CD14-positive monocyte (primary cell): ENCODE measurements around the gene POGZ. TPM values are rescaled to one million over a fixed set of nuclear protein-coding genes. Genes with fewer than 3 reads are reported as not detected.
A peak's percentile ranks its signal among the peaks of the same experiment; 100 is the strongest.

ENCODE experiments used
- DNase-seq, 3 donors: peaks; one replicate each; pipeline ENCODE4 v3.0.0-alpha.2; 2011 to 2022
- H2AFZ ChIP-seq: 2 replicates; pipeline ENCODE4 v1.6.0; 2012; ENCODE audit warnings: mild to moderate bottlenecking, low read depth, low read length, inconsistent platforms; ENCODE audit not compliant: insufficient read depth, poor library complexity, severe bottlenecking
- H3K27ac ChIP-seq, 2 donors: 1 replicate in 1 of 2; 2 replicates in 1 of 2; pipeline ENCODE4 v1.5.1; 2012 to 2013; ENCODE audit warnings: low read length in 2 of 2, control low read depth in 1 of 2, inconsistent platforms in 1 of 2, low read depth in 1 of 2, mild to moderate bottlenecking in 1 of 2
- H3K27me3 ChIP-seq, 2 donors: one replicate each; pipeline versions ENCODE4 v1.6.0 to v1.6.1; 2011 to 2013; ENCODE audit warnings: low read length in 2 of 2; ENCODE audit not compliant: control insufficient read depth in 2 of 2, insufficient read depth in 2 of 2
- H3K36me3 ChIP-seq, 2 donors: replicated peaks in 1 of 2; 1 replicate in 1 of 2; 2 replicates in 1 of 2; pipeline versions ENCODE4 v1.5.1 to v1.6.1; 2012 to 2013; ENCODE audit warnings: low read length in 2 of 2, control low read depth in 1 of 2, inconsistent platforms in 1 of 2, mild to moderate bottlenecking in 1 of 2; ENCODE audit not compliant: insufficient read depth in 2 of 2, control insufficient read depth in 1 of 2
- H3K4me1 ChIP-seq, 2 donors: 1 replicate in 1 of 2; 2 replicates in 1 of 2; pipeline versions ENCODE4 v1.5.1 to v1.6.1; 2012 to 2013; ENCODE audit warnings: low read length in 2 of 2, control low read depth in 1 of 2, inconsistent platforms in 1 of 2, mild to moderate bottlenecking in 1 of 2, moderate library complexity in 1 of 2; ENCODE audit not compliant: insufficient read depth in 2 of 2, control insufficient read depth in 1 of 2
- H3K4me2 ChIP-seq: replicated peaks from 2 replicates; pipeline ENCODE3; 2012; ENCODE audit warnings: low read length, moderate library complexity, mild to moderate bottlenecking; ENCODE audit not compliant: poor library complexity, severe bottlenecking; ENCODE audit errors: extremely low read depth
- H3K4me3 ChIP-seq, 3 experiments: fragments of 200-600 bp in 1 of 3; sonication (generic) in 1 of 3; replicated peaks in 1 of 3; 1 replicate in 2 of 3; 2 replicates in 1 of 3; pipeline ENCODE4 v1.5.1; 2011 to 2013; ENCODE audit warnings: low read length in 3 of 3, mild to moderate bottlenecking in 3 of 3, control low read depth in 2 of 3, low read depth in 2 of 3, inconsistent platforms in 1 of 3, moderate library complexity in 1 of 3
- H3K79me2 ChIP-seq: 2 replicates; pipeline ENCODE4 v1.6.0; 2012; ENCODE audit warnings: mild to moderate bottlenecking, control low read depth, inconsistent platforms, low read length, moderate library complexity; ENCODE audit not compliant: insufficient read depth
- H3K9ac ChIP-seq: 2 replicates; pipeline ENCODE4 v1.6.0; 2017; ENCODE audit warnings: low read length, mild to moderate bottlenecking; ENCODE audit not compliant: insufficient read depth, poor library complexity, severe bottlenecking
- H3K9me3 ChIP-seq, 2 donors: replicated peaks in 1 of 2; 1 replicate in 1 of 2; 2 replicates in 1 of 2; pipeline versions ENCODE4 v1.5.1 to v1.6.1; 2012 to 2013; ENCODE audit warnings: low read length in 2 of 2, control low read depth in 1 of 2; ENCODE audit not compliant: control insufficient read depth in 1 of 2, insufficient read depth in 1 of 2
- H4K20me1 ChIP-seq: 2 replicates; pipeline ENCODE4 v1.6.0; 2012; ENCODE audit warnings: mild to moderate bottlenecking, low read length, control low read depth, moderate library complexity; ENCODE audit not compliant: insufficient read depth
- H3K27ac Mint-ChIP-seq, 7 donors: one replicate each; pipeline ENCODE4 v1.8.0; 2020; ENCODE audit warnings: mild to moderate bottlenecking in 7 of 7, mixed read lengths in 7 of 7, moderate library complexity in 6 of 7, inconsistent platforms in 2 of 7
- H3K27me3 Mint-ChIP-seq, 3 donors: one replicate each; pipeline ENCODE4 v1.8.0; 2021 to 2022; ENCODE audit warnings: low read depth in 3 of 3, mild to moderate bottlenecking in 3 of 3, mixed read lengths in 3 of 3, moderate library complexity in 3 of 3, inconsistent platforms in 1 of 3
- H3K36me3 Mint-ChIP-seq, 2 donors: one replicate each; pipeline ENCODE4 v1.8.0; 2020; ENCODE audit warnings: mixed read lengths in 2 of 2, inconsistent platforms in 1 of 2, mild to moderate bottlenecking in 1 of 2
- H3K4me1 Mint-ChIP-seq: one replicate; pipeline ENCODE4 v1.8.0; 2020; ENCODE audit warnings: mild to moderate bottlenecking, mixed read lengths
- H3K4me3 Mint-ChIP-seq, 2 donors: one replicate each; pipeline ENCODE4 v1.8.0; 2020; ENCODE audit warnings: mild to moderate bottlenecking in 2 of 2, mixed read lengths in 2 of 2, moderate library complexity in 1 of 2
- H3K9me3 Mint-ChIP-seq, 7 donors: one replicate each; pipeline ENCODE4 v1.8.0; 2020 to 2022; ENCODE audit warnings: mixed read lengths in 7 of 7, mild to moderate bottlenecking in 6 of 7, moderate library complexity in 6 of 7, inconsistent platforms in 2 of 7
- CTCF ChIP-seq: fragments of 200-600 bp; IDR thresholded peaks from one replicate; pipeline ENCODE4 v1.8.0; 2022; ENCODE audit warnings: antibody characterized with exemption, mild to moderate bottlenecking
- WGBS: methylation state at CpG from one replicate; pipeline ENCODE4 v1.1.5; 2013; ENCODE audit warnings: missing lambda C conversion rate; ENCODE audit not compliant: insufficient coverage; 5-methylcytosine and 5-hydroxymethylcytosine counted together
- intact Hi-C, 2 donors: fragments of 100-400 bp; cut with micrococcal nuclease; formaldehyde crosslinking; loops; one replicate each; pipeline versions ENCODE4 v1.15.0 to v1.15.1; 2023
- polyA plus RNA-seq, 3 donors: library from polyadenylated mRNA; depleted of rRNA in 1 of 3; unstranded in 2 of 3; stranded (reverse) in 1 of 3; fragments of 300-500 nt in 2 of 3; fragments of >200 nt in 1 of 3; fragmentation: Illumina TruSeq in 2 of 3; gene quantifications; 1 replicate in 2 of 3; 2 replicates in 1 of 3; pipeline ENCODE4 v1.2.3, GENCODE V29; 2012 to 2021

Gene POGZ
- polyA plus RNA-seq, 3 donors, result 0.75 to 41.7 (median 1.8) TPM

DNA sequence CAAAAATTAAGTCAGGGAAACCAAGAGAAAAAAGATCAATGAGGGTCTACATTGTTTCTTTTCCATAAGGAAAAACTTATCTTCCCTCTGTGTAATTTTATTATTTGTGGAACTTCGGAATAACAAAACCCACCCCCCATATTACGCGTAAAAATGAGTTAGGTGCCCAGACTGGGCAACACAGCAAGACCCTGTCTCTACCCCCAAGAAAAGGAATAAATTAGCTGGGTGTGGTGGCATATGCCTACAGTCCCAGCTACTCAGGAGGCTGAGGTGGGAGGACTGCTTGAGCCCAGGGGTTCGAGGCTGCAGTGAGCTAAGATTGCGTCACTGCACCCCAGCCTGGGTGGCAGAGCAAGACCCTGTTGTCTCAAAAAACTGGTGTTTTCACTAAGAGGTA, 39.5 kb downstream of the POGZ start:
- no peaks in the 10 kb centered on the region for H3K4me1 Mint-ChIP-seq
- no peak for TF ChIP-seq CTCF
- peak overlapping the region in 1 of 7 donors; percentile 37 for H3K27ac Mint-ChIP-seq
- no peak overlapping the region for H3K4me3 ChIP-seq
- no peaks in the 10 kb centered on the region for H3K4me1 ChIP-seq
- peaks cover 64 to 92% of the 10 kb centered on the region in 2 donors for H3K36me3 Mint-ChIP-seq
- intact Hi-C loops, result no loop called here
- no peaks in the 10 kb centered on the region for H4K20me1 ChIP-seq
- no peak overlapping the region for H3K27ac ChIP-seq
- no peaks in the 10 kb centered on the region for H3K9me3 ChIP-seq
- no peak overlapping the region for H3K4me2 ChIP-seq
- H3K27me3 Mint-ChIP-seq, result peaks cover 0 to 1% (median 0%) of the 10 kb centered on the region in 3 donors
- DNase-seq, result no peak
- WGBS, result 92% methylated on average over 2 of the region's 5 CpGs
- H3K79me2 ChIP-seq, result no peaks in the 10 kb centered on the region
- peaks cover 81 to 95% of the 10 kb centered on the region in 2 donors for H3K36me3 ChIP-seq
- H3K27me3 ChIP-seq, result no peaks in the 10 kb centered on the region
- no peak overlapping the region for H3K9ac ChIP-seq
- peaks cover 0 to 2% (median 0%) of the 10 kb centered on the region in 7 donors for H3K9me3 Mint-ChIP-seq
- no peak overlapping the region for H3K4me3 Mint-ChIP-seq
- H2AFZ ChIP-seq, result no peak overlapping the region

GRCh38 chr1:151418081-151418480, 41.2 kb downstream of the POGZ start:
- Histone ChIP-seq H3K9ac (no peak overlapping the region), H3K79me2 (no peaks in the 10 kb centered on the region), H4K20me1 (no peaks in the 10 kb centered on the region), H3K4me1 (no peaks in the 10 kb centered on the region), H3K36me3 (peaks cover 78 to 94% of the 10 kb centered on the region in 2 donors), H3K27ac (no peak overlapping the region), H3K9me3 (no peaks in the 10 kb centered on the region), H2AFZ (no peak overlapping the region), H3K4me3 (no peak overlapping the region), H3K27me3 (no peaks in the 10 kb centered on the region), H3K4me2 (no peak overlapping the region)
- WGBS, result 83% methylated on average over 1 of the region's 3 CpGs
- TF ChIP-seq CTCF, result no peak
- Mint-ChIP-seq H3K36me3 (peaks cover 56 to 92% of the 10 kb centered on the region in 2 donors), H3K9me3 (peaks cover 0 to 2% (median 0%) of the 10 kb centered on the region in 7 donors), H3K27me3 (no peaks in the 10 kb centered on the region), H3K4me3 (no peak overlapping the region), H3K4me1 (no peaks in the 10 kb centered on the region), H3K27ac (peak overlapping the region in 3 of 7 donors; percentile 38 to 67 (median 64))
- no peak for DNase-seq
- intact Hi-C loops, result no loop called here
